Measurements from ENCODE around the gene TAS2R60. TPM values are rescaled to one million over a fixed set of nuclear protein-coding genes. Genes with fewer than 3 reads are reported as not detected.

The TAS2R60 gene
- total RNA-seq, 4 donors from 2014 or later, result 0.34 TPM; not detected in 3

DNA sequence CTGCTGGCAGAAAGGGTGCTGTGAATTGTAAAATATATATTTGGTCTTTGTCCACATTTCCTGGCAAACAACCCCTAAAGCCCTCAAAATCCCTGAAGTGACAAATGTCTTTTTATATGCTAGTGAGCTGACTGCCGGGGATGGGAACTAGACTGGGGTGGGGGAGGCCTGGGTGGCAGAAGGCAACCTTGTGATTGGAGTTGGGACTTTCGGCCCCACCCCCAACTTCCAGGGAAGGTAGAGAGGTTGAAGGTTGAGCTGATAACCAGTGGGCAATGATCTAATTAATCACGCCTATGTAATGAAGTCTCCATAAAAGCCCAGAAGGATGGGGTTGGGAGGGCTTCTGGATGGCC is 37.3 kb upstream of the TAS2R60 start:
- Histone ChIP-seq H3K4me1 (peaks cover 16 to 42% (median 39%) of the 10 kb centered on the region in 4 donors), H3K9me3 (no peaks in the 10 kb centered on the region), H3K27me3 (no peaks in the 10 kb centered on the region), H3K4me3 (no peak overlapping the region), H3K27ac (replicated peaks in 1 of 4) (no peak overlapping the region), H3K36me3 (no peaks in the 10 kb centered on the region)
- intact Hi-C loops (cut with DNase I), result no loop called here
- DNase-seq (ENCODE audit: extremely low spot score), result no peak
- TF ChIP-seq EP300 (IDR thresholded peaks at IDR 0.05), result no peak
- TF ChIP-seq POLR2A (IDR thresholded peaks at IDR 0.05; ENCODE audit: low read depth), result no peak
- TF ChIP-seq POLR2AphosphoS5 (IDR thresholded peaks at IDR 0.05), result no peak
- TF ChIP-seq, protein P1, sequence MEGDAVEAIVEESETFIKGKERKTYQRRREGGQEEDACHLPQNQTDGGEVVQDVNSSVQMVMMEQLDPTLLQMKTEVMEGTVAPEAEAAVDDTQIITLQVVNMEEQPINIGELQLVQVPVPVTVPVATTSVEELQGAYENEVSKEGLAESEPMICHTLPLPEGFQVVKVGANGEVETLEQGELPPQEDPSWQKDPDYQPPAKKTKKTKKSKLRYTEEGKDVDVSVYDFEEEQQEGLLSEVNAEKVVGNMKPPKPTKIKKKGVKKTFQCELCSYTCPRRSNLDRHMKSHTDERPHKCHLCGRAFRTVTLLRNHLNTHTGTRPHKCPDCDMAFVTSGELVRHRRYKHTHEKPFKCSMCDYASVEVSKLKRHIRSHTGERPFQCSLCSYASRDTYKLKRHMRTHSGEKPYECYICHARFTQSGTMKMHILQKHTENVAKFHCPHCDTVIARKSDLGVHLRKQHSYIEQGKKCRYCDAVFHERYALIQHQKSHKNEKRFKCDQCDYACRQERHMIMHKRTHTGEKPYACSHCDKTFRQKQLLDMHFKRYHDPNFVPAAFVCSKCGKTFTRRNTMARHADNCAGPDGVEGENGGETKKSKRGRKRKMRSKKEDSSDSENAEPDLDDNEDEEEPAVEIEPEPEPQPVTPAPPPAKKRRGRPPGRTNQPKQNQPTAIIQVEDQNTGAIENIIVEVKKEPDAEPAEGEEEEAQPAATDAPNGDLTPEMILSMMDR (IDR thresholded peaks at IDR 0.05), result no peak
- 88% methylated on average over 3 of the region's 3 CpGs for WGBS

DNA sequence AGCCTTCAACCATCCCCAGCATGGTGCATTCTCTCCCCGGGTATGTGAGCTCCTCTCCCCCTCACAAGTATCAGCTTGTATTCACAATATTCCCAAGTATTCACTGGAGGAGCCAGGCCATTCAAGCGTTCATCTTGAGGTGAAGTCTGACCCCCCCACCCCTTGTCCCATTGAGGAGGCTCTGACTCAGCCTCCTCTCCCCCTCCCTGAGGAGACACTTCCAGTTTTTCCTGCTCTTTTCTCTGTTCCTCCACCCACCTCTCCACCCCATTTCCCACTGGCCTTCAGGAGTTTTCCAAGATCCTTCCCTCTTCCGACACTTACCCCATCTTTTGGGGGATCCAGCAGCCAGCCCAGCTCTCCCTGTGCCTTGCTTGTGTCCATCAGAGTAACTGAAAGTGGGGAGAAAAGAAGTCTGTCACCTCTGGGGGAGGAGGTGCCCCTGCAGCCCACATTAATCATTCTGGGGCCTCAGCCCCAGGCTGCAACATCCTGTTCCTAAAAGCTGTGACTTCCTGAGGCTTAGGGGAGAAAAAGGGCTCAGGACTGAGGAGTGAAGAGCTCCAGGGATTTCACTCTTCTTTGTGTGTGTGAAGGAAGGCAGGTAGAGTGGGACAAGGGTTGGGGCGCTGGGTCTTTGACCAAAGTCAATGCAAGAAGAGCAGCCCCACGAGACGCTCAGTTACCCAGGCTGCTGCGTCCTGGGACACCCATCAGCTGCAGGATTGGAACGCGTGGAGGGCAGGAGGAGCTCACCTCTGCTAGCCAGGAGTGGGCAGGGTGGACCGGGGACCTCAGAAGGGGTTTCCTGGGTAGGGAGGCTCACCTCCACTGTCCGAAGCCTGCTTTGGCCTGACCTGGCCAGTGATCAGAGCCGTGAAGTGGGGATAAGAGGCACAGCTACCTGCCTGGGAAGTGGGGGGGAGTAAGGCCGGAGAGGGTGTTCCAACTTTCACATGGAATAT is 35.7 kb upstream of the TAS2R60 start:
- Histone ChIP-seq H3K27me3 (no peaks in the 10 kb centered on the region), H3K9me3 (no peaks in the 10 kb centered on the region), H3K4me1 (peaks cover 16 to 46% (median 42%) of the 10 kb centered on the region in 4 donors), H3K27ac (replicated peaks in 1 of 4) (no peak overlapping the region), H3K36me3 (no peaks in the 10 kb centered on the region), H3K4me3 (peak overlapping the region in 1 of 4 donors; percentile 40)
- WGBS, result 76% methylated on average over 9 of the region's 13 CpGs
- DNase-seq (ENCODE audit: extremely low spot score), result no peak
- TF ChIP-seq EP300 (IDR thresholded peaks at IDR 0.05) (no peak), POLR2AphosphoS5 (IDR thresholded peaks at IDR 0.05) (no peak), POLR2A (IDR thresholded peaks at IDR 0.05; ENCODE audit: low read depth) (no peak)
- TF ChIP-seq, protein P1 (IDR thresholded peaks at IDR 0.05), result no peak
- intact Hi-C loops (cut with DNase I), result no loop called here

- whole genome bisulfite sequencing, result 23% methylated on average over 11 of the region's 20 CpGs
- H3K4me3 ChIP-seq, result peak overlapping the region; percentile 4 to 40 (median 24)
- peaks cover 16 to 46% (median 42%) of the 10 kb centered on the region in 4 donors for H3K4me1 ChIP-seq
- intact Hi-C loops (cut with DNase I), result no loop called here
- TF ChIP-seq, protein P1 (IDR thresholded peaks at IDR 0.05), result no peak
- no peak for TF ChIP-seq POLR2A (IDR thresholded peaks at IDR 0.05; ENCODE audit: low read depth)
- TF ChIP-seq POLR2AphosphoS5 (IDR thresholded peaks at IDR 0.05), result no peak
- TF ChIP-seq EP300 (IDR thresholded peaks at IDR 0.05), result no peak
- H3K27ac ChIP-seq (replicated peaks in 1 of 4), result no peak overlapping the region
- no peaks in the 10 kb centered on the region for H3K9me3 ChIP-seq
- H3K36me3 ChIP-seq, result no peaks in the 10 kb centered on the region
- no peak for DNase-seq (ENCODE audit: extremely low spot score)
- H3K27me3 ChIP-seq, result no peaks in the 10 kb centered on the region
Measured at GRCh38 chr7:143408252-143408685, 35.0 kb upstream of the TAS2R60 start.

- peaks cover 16 to 46% (median 42%) of the 10 kb centered on the region in 4 donors for H3K4me1 ChIP-seq
- no peaks in the 10 kb centered on the region for H3K36me3 ChIP-seq
- no peaks in the 10 kb centered on the region for H3K27me3 ChIP-seq
- 22% methylated on average over 13 of the region's 39 CpGs for WGBS
- no peak for DNase-seq (ENCODE audit: extremely low spot score)
- peak within 1 kb of the TSS; percentile 4 to 40 (median 24) for H3K4me3 ChIP-seq
- H3K27ac ChIP-seq (replicated peaks in 1 of 4), result no peak within 1 kb of the TSS
- H3K9me3 ChIP-seq, result no peaks in the 10 kb centered on the region
- intact Hi-C loops (cut with DNase I), result no loop called here
- TF ChIP-seq EP300 (IDR thresholded peaks at IDR 0.05), result no peak
- TF ChIP-seq, protein P1 (IDR thresholded peaks at IDR 0.05), result peak in 2 of 3 experiments; percentile 8 to 36
Measured at GRCh38 chr7:143408686-143409561, 34.3 kb upstream of the TAS2R60 start, which contains the start of gene EPHA1. Gene EPHA1, minus strand, starts transcription at chr7:143408856. Its CDS starts 51 bp downstream, at chr7:143408805.

Data from esophagus muscularis mucosa (tissue), 4 donors.